GM11168 (cell line): ENCODE data around the gene KLHL42.
"Not testable (repeated sequence)": the region's sequence is repeated elsewhere in the genome, so short reads cannot be mapped to it uniquely, and the experiment has no call there.

Source experiments
- in situ Hi-C: fragments of 300-500 bp; cut with MboI; formaldehyde crosslinking; loops from one replicate; pipeline ENCODE4 v1.12.0; 2022; ENCODE audit warnings: low sequenced_read_pairs; ENCODE audit not compliant: unreplicated experiment

The KLHL42 gene

DNA sequence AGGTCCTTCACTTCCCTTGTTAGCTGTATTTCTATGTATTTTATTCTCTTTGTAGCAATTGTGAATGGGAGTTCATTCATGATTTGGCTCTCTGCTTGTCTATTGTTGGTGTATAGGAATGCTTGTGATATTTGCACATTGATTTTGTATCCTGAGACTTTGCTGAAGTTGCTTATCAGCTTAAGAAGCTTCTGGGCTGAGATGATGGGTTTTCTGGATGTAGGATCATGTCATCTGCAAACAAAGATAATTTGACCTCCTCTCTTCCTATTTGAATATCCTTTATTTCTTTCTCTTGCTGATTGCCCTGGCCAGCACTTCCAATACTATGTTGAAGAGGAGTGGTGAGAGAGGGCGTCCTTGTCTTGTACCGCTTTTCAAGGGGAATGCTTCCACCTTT is 67.3 kb downstream of the KLHL42 start:
- in situ Hi-C loops = not testable (repeated sequence)

DNA sequence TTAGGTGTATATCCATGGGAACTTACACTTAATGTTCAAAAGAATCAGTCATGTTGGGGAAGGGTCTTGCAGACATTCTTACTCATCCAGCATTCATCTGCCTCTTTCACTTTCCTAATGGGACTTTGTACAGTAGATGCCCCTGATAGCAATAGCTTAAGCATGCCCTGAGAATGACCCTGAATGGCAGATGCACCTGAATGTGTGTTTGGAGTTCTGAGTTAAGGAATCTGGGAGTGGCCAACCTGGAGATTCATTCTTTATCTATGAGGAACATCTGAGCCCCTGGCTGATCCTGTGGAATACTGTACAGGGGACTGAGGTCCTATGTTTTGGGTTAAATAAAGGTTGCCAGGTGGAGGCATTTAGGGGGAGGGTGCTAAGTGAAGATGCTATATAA is 71.3 kb downstream of the KLHL42 start:
- in situ Hi-C loops = no loop called here

DNA sequence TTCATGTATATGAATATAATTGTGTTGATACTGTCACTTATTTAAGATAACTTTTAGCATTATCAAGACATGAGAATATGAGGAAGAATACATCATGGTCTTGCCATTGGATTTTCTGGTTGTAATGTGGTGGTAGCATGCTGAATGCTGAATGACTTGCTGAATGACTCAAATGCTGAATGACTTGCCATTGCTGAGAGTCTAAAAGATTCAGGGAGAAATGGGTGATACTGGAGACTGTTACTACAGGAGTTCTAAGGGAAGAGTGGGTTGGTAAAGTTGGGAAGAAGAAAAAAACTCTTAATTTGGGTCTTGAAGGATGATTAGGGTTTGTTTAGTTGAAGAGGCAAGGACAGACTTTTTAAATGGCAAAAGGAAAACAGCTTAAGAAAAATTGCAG is 72.1 kb downstream of the KLHL42 start:
- in situ Hi-C loops = no loop called here
